ENCODE results near the gene OTOR.

The OTOR gene

GRCh38 chr20:16748308-16748900 lies at the start of gene OTOR:
Gene OTOR, plus strand, starts transcription at chr20:16748358. Its CDS starts 44 bp downstream, at chr20:16748402.
- H3K27me3 Mint-ChIP-seq = no peaks in the 10 kb centered on the region
- H3K4me3 Mint-ChIP-seq = no peak within 1 kb of the TSS
- no peaks in the 10 kb centered on the region for H3K9me3 Mint-ChIP-seq
- H3K27ac Mint-ChIP-seq = no peak within 1 kb of the TSS
- no peaks in the 10 kb centered on the region for H3K4me1 Mint-ChIP-seq
- H3K36me3 Mint-ChIP-seq = peaks cover 1% of the 10 kb centered on the region

- H3K9me3 Mint-ChIP-seq = no peaks in the 10 kb centered on the region
- no peaks in the 10 kb centered on the region for H3K4me1 Mint-ChIP-seq
- peaks cover 1% of the 10 kb centered on the region for H3K27me3 Mint-ChIP-seq
- no peak overlapping the region for H3K4me3 Mint-ChIP-seq
- no peaks in the 10 kb centered on the region for H3K36me3 Mint-ChIP-seq
- no peak overlapping the region for H3K27ac Mint-ChIP-seq
Observed at GRCh38 chr20:16699293-16699692, 48.9 kb upstream of the OTOR start.

- Mint-ChIP-seq H3K9me3 (no peaks in the 10 kb centered on the region), H3K27me3 (peaks cover 1% of the 10 kb centered on the region), H3K27ac (no peak overlapping the region), H3K4me3 (no peak overlapping the region), H3K36me3 (peaks cover 2% of the 10 kb centered on the region), H3K4me1 (no peaks in the 10 kb centered on the region)
Observed at GRCh38 chr20:16701296-16701695, 46.9 kb upstream of the OTOR start.

- Mint-ChIP-seq H3K27me3 (no peaks in the 10 kb centered on the region), H3K4me3 (no peak overlapping the region), H3K9me3 (no peaks in the 10 kb centered on the region), H3K27ac (no peak overlapping the region), H3K4me1 (peaks cover 21% of the 10 kb centered on the region), H3K36me3 (peaks cover 2% of the 10 kb centered on the region)
Observed at GRCh38 chr20:16703570-16703969, 44.6 kb upstream of the OTOR start.

- peaks cover 2% of the 10 kb centered on the region for H3K36me3 Mint-ChIP-seq
- H3K4me1 Mint-ChIP-seq = peaks cover 37% of the 10 kb centered on the region
- no peaks in the 10 kb centered on the region for H3K9me3 Mint-ChIP-seq
- H3K4me3 Mint-ChIP-seq = no peak overlapping the region
- no peaks in the 10 kb centered on the region for H3K27me3 Mint-ChIP-seq
- H3K27ac Mint-ChIP-seq = no peak overlapping the region
Observed at GRCh38 chr20:16707674-16708073, 40.5 kb upstream of the OTOR start.

- no peaks in the 10 kb centered on the region for H3K9me3 Mint-ChIP-seq
- H3K4me1 Mint-ChIP-seq = peaks cover 37% of the 10 kb centered on the region
- H3K27me3 Mint-ChIP-seq = no peaks in the 10 kb centered on the region
- H3K27ac Mint-ChIP-seq = peak overlapping the region; percentile 5
- peaks cover 2% of the 10 kb centered on the region for H3K36me3 Mint-ChIP-seq
- H3K4me3 Mint-ChIP-seq = peak overlapping the region; percentile 49
Observed at GRCh38 chr20:16708602-16709001, 39.6 kb upstream of the OTOR start.

GRCh38 chr20:16709017-16709416 lies 39.1 kb upstream of the OTOR start:
- Mint-ChIP-seq H3K9me3 (no peaks in the 10 kb centered on the region), H3K27me3 (no peaks in the 10 kb centered on the region), H3K27ac (no peak overlapping the region), H3K4me3 (peak overlapping the region; percentile 49), H3K4me1 (peaks cover 37% of the 10 kb centered on the region), H3K36me3 (peaks cover 2% of the 10 kb centered on the region)

GRCh38 chr20:16710781-16711180 lies 37.4 kb upstream of the OTOR start:
- peaks cover 4% of the 10 kb centered on the region for H3K27me3 Mint-ChIP-seq
- no peak overlapping the region for H3K4me3 Mint-ChIP-seq
- no peaks in the 10 kb centered on the region for H3K9me3 Mint-ChIP-seq
- H3K27ac Mint-ChIP-seq = no peak overlapping the region
- H3K4me1 Mint-ChIP-seq = peaks cover 37% of the 10 kb centered on the region
- H3K36me3 Mint-ChIP-seq = no peaks in the 10 kb centered on the region

- no peak overlapping the region for H3K4me3 Mint-ChIP-seq
- H3K27me3 Mint-ChIP-seq = peaks cover 6% of the 10 kb centered on the region
- H3K36me3 Mint-ChIP-seq = peaks cover 2% of the 10 kb centered on the region
- peaks cover 33% of the 10 kb centered on the region for H3K4me1 Mint-ChIP-seq
- no peak overlapping the region for H3K27ac Mint-ChIP-seq
- H3K9me3 Mint-ChIP-seq = no peaks in the 10 kb centered on the region
Observed at GRCh38 chr20:16711661-16712258, 36.4 kb upstream of the OTOR start.

- Mint-ChIP-seq H3K36me3 (peaks cover 2% of the 10 kb centered on the region), H3K9me3 (no peaks in the 10 kb centered on the region), H3K27me3 (peaks cover 6% of the 10 kb centered on the region), H3K4me3 (no peak overlapping the region), H3K4me1 (peaks cover 26% of the 10 kb centered on the region), H3K27ac (no peak overlapping the region)
Observed at GRCh38 chr20:16712511-16712947, 35.6 kb upstream of the OTOR start.

- H3K36me3 Mint-ChIP-seq = peaks cover 2% of the 10 kb centered on the region
- peaks cover 21% of the 10 kb centered on the region for H3K4me1 Mint-ChIP-seq
- H3K27me3 Mint-ChIP-seq = peaks cover 6% of the 10 kb centered on the region
- H3K27ac Mint-ChIP-seq = no peak overlapping the region
- no peak overlapping the region for H3K4me3 Mint-ChIP-seq
- H3K9me3 Mint-ChIP-seq = no peaks in the 10 kb centered on the region
Observed at GRCh38 chr20:16713066-16713465, 35.1 kb upstream of the OTOR start.

GRCh38 chr20:16714242-16714641 lies 33.9 kb upstream of the OTOR start:
- peaks cover 6% of the 10 kb centered on the region for H3K27me3 Mint-ChIP-seq
- no peak overlapping the region for H3K27ac Mint-ChIP-seq
- peaks cover 9% of the 10 kb centered on the region for H3K4me1 Mint-ChIP-seq
- H3K36me3 Mint-ChIP-seq = peaks cover 2% of the 10 kb centered on the region
- H3K4me3 Mint-ChIP-seq = no peak overlapping the region
- H3K9me3 Mint-ChIP-seq = no peaks in the 10 kb centered on the region

- peaks cover 2% of the 10 kb centered on the region for H3K36me3 Mint-ChIP-seq
- H3K4me1 Mint-ChIP-seq = peaks cover 4% of the 10 kb centered on the region
- no peak overlapping the region for H3K4me3 Mint-ChIP-seq
- peaks cover 9% of the 10 kb centered on the region for H3K27me3 Mint-ChIP-seq
- H3K27ac Mint-ChIP-seq = no peak overlapping the region
- H3K9me3 Mint-ChIP-seq = no peaks in the 10 kb centered on the region
Observed at GRCh38 chr20:16714751-16715150, 33.4 kb upstream of the OTOR start.

- Mint-ChIP-seq H3K4me3 (no peak overlapping the region), H3K27ac (no peak overlapping the region)
Observed at GRCh38 chr20:16719421-16719820, 28.7 kb upstream of the OTOR start.

GRCh38 chr20:16729080-16729479 lies 19.1 kb upstream of the OTOR start:
- Mint-ChIP-seq H3K27ac (peak overlapping the region; percentile 100), H3K36me3 (peaks cover 22% of the 10 kb centered on the region), H3K4me1 (peaks cover 45% of the 10 kb centered on the region), H3K9me3 (no peaks in the 10 kb centered on the region), H3K4me3 (peak overlapping the region; percentile 100), H3K27me3 (peaks cover 13% of the 10 kb centered on the region)

More at GRCh38 chr20:16719421-16719820, 28.7 kb upstream of the OTOR start:
- peaks cover 2% of the 10 kb centered on the region for H3K36me3 Mint-ChIP-seq
- no peaks in the 10 kb centered on the region for H3K4me1 Mint-ChIP-seq
- peaks cover 17% of the 10 kb centered on the region for H3K27me3 Mint-ChIP-seq
- H3K9me3 Mint-ChIP-seq = no peaks in the 10 kb centered on the region

GRCh38 chr20:16729565-16730460 lies 18.3 kb upstream of the OTOR start, which contains the start of gene SNRPB2:
Gene SNRPB2, plus strand, starts transcription at chr20:16730026. Its CDS starts 1,677 bp downstream, at chr20:16731703.
- peaks cover 13% of the 10 kb centered on the region for H3K27me3 Mint-ChIP-seq
- peak within 1 kb of the TSS; percentile 100 for H3K27ac Mint-ChIP-seq
- H3K36me3 Mint-ChIP-seq = peaks cover 22% of the 10 kb centered on the region
- H3K4me1 Mint-ChIP-seq = peaks cover 53% of the 10 kb centered on the region
- peak within 1 kb of the TSS; percentile 100 for H3K4me3 Mint-ChIP-seq
- no peaks in the 10 kb centered on the region for H3K9me3 Mint-ChIP-seq
